ENCODE data around the gene YWHAG.
A peak's percentile ranks its signal among the peaks of the same experiment; 100 is the strongest.

YWHAG gene

GRCh38 chr7:76280408-76280807 is 78.4 kb downstream of the YWHAG start:
- H3K4me3 ChIP-seq (replicated peaks in 1 of 2; ENCODE audit: low read depth in 2 of 2, low read length in 2 of 2) = no peak overlapping the region
- TF ChIP-seq CTCF (IDR thresholded peaks at IDR 0.05; ENCODE audit: low read depth, low read length) = no peak
- no peak for DNase-seq (ENCODE audit: low read depth in 2 of 2)

DNA sequence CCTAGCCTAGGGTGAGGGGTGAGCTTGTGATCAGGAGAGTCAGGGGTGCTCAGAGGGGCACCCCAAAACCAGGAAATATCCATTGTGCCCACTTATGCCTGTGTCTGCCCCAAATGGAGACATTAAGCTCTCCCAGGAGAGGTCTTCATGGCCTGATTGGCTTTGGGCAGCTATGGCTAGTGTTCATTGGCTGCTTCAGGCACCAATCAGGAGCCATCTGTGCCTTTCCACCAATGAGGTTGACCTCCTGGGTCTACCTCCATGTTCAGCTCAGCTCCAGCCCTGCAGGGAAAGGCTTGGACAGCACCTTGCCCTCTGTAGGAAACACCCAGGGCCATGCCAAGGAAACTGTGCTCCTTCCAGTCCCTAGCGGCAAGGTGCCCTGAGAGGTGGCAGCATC is 80.3 kb downstream of the YWHAG start:
- TF ChIP-seq CTCF (IDR thresholded peaks at IDR 0.05; ENCODE audit: low read depth, low read length) = no peak
- peak in 1 of 2 donors; percentile 33 for DNase-seq (ENCODE audit: low read depth in 2 of 2)
- no peak overlapping the region for H3K4me3 ChIP-seq (replicated peaks in 1 of 2; ENCODE audit: low read depth in 2 of 2, low read length in 2 of 2)
